Esophagus (tissue), 2 donors: ENCODE results near the gene KMT2D. TPM values are rescaled to one million over a fixed set of nuclear protein-coding genes. Genes with fewer than 3 reads are reported as not detected.

ENCODE experiments used
- H3K27ac ChIP-seq, 2 donors: one replicate each; pipeline ENCODE4 v1.5.1; 2013; ENCODE audit warnings: low read depth in 2 of 2, mild to moderate bottlenecking in 2 of 2, inconsistent platforms in 1 of 2, low read length in 1 of 2, moderate library complexity in 1 of 2
- H3K27me3 ChIP-seq, 2 donors: one replicate each; pipeline ENCODE4 v1.6.1; 2013; ENCODE audit warnings: low read length in 2 of 2, control low read depth in 1 of 2, mild to moderate bottlenecking in 1 of 2; ENCODE audit not compliant: insufficient read depth in 2 of 2, control insufficient read depth in 1 of 2
- H3K36me3 ChIP-seq, 2 donors: one replicate each; pipeline ENCODE4 v1.6.1; 2013; ENCODE audit warnings: low read length in 1 of 2; ENCODE audit not compliant: control insufficient read depth in 2 of 2, insufficient read depth in 2 of 2
- H3K4me1 ChIP-seq, 2 donors: one replicate each; pipeline ENCODE4 v1.6.1; 2013; ENCODE audit warnings: low read length in 1 of 2; ENCODE audit not compliant: control insufficient read depth in 2 of 2, insufficient read depth in 2 of 2
- H3K4me3 ChIP-seq, 2 donors: one replicate each; pipeline ENCODE4 v1.5.1; 2013; ENCODE audit warnings: low read length in 2 of 2, mild to moderate bottlenecking in 2 of 2, low read depth in 1 of 2, moderate library complexity in 1 of 2
- H3K9me3 ChIP-seq, 2 donors: one replicate each; pipeline ENCODE4 v1.6.1; 2013; ENCODE audit warnings: mild to moderate bottlenecking in 2 of 2, low read depth in 1 of 2, low read length in 1 of 2, moderate library complexity in 1 of 2; ENCODE audit not compliant: control insufficient read depth in 2 of 2, insufficient read depth in 1 of 2
- WGBS, 2 donors: extraction: QIAGEN DNeasy Blood & Tissue Kit; methylation state at CpG; one replicate each; pipeline ENCODE4 v1.1.7; 2013; 5-methylcytosine and 5-hydroxymethylcytosine counted together
- polyA plus RNA-seq, 2 donors: library from polyadenylated mRNA; stranded (reverse); fragments of 200-250 nt; gene quantifications; one replicate each; pipeline ENCODE4 v1.2.3, GENCODE V29; 2013
- donor health status: healthy with polysubstance abuse.
- donor health status: Bipolar disorder and iron deficiency.

KMT2D gene
- polyA plus RNA-seq, 2 donors, result 13.2 to 46.6 TPM

DNA sequence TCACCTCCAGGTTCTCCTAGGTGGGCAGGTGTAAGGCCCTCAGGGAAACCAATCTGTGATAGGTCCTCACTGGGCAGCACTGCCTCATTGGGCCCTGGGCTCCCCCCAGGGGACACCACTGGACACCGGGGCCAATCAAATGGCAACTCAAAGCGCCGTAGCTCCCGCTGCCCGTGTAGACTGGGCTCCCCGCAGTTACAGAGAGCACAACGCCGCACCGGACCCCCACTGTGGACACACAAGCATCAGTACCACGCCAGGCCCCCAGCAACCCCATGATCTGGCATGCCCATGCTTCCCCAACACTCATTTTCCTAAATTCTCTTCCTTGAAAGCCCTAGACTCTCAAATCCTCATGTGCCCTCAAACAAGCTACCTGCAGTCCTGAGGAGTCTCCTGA, 6.1 kb downstream of the KMT2D start:
- WGBS, 2 donors, result 91 to 93% methylated on average over 10 of the region's 10 CpGs
- H3K27me3 ChIP-seq, result no peaks in the 10 kb centered on the region
- H3K36me3 ChIP-seq, result peaks cover 14 to 51% of the 10 kb centered on the region in 2 donors
- no peak overlapping the region for H3K27ac ChIP-seq
- H3K4me3 ChIP-seq, result no peak overlapping the region
- H3K4me1 ChIP-seq, result peaks cover 11 to 23% of the 10 kb centered on the region in 2 donors
- H3K9me3 ChIP-seq, result no peaks in the 10 kb centered on the region

DNA sequence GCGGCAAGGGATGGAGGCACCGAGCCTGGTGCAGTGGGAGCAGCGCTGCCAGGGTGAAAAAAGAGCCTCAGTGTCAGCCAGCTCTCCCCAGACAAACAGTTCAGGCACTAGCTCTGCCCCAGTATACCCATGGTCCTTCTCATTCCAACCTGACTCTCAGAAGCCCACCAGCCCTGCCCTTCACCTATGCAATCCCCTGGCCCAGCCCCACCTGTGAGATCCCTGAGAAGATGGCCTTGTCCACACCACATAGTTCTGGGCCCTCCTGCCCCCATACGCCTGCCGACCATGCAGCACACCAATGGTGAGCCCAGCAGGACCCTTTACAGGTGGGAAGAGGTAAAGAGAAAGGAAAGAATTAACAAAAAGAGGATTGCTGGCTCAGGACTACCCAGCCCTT, 6.5 kb downstream of the KMT2D start:
- Histone ChIP-seq H3K36me3 (peaks cover 14 to 54% of the 10 kb centered on the region in 2 donors), H3K4me1 (peaks cover 11 to 23% of the 10 kb centered on the region in 2 donors)
- 93 to 94% methylated on average over 5 of the region's 5 CpGs for WGBS, 2 donors

DNA sequence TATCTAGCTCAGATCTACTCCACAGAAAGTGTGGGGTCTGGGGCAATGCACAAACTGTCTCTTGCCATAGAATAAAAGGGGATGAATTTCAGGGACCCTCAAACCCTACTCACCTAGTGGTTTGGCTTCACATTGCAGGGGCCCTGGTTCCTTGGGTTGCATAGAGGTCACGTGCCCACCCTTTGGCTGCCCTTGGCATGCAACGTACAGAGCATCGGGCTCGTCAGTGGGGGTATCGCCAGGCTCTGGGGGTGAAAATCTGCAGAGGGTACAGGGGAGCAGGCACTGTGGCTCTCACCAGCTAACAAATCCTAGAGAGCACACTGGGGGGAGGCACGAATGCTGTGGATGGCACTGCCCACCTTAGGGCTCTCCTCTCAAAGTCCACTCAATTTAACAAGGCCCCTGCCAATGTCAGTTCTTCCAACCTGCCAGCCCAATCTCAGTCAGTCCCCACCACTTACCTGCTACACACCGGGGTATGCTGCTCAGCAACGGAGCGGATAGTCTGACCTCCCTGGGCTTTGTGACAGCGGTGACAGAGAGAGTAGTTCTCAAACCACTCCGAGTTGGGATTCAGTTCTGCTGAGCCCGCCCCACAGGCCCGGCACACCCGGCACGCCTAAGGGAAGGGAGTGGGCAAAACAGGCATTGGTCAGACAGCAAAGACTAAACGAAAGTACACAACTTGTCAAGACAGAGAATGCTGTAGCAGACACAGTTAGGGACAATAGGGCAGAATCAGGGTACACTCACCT, 8.0 kb downstream of the KMT2D start:
- H3K36me3 ChIP-seq, result peaks cover 23 to 66% of the 10 kb centered on the region in 2 donors
- no peaks in the 10 kb centered on the region for H3K9me3 ChIP-seq
- H3K4me1 ChIP-seq, result peaks cover 3 to 15% of the 10 kb centered on the region in 2 donors
- no peaks in the 10 kb centered on the region for H3K27me3 ChIP-seq
- H3K27ac ChIP-seq, result peak overlapping the region in 1 of 2 donors; percentile 22
- WGBS, 2 donors, result 78 to 81% methylated on average over 16 of the region's 16 CpGs
- H3K4me3 ChIP-seq, result no peak overlapping the region

More for the DNA sequence above, 6.5 kb downstream of the KMT2D start:
- Histone ChIP-seq H3K4me3 (no peak overlapping the region), H3K27ac (no peak overlapping the region), H3K27me3 (no peaks in the 10 kb centered on the region), H3K9me3 (no peaks in the 10 kb centered on the region)

DNA sequence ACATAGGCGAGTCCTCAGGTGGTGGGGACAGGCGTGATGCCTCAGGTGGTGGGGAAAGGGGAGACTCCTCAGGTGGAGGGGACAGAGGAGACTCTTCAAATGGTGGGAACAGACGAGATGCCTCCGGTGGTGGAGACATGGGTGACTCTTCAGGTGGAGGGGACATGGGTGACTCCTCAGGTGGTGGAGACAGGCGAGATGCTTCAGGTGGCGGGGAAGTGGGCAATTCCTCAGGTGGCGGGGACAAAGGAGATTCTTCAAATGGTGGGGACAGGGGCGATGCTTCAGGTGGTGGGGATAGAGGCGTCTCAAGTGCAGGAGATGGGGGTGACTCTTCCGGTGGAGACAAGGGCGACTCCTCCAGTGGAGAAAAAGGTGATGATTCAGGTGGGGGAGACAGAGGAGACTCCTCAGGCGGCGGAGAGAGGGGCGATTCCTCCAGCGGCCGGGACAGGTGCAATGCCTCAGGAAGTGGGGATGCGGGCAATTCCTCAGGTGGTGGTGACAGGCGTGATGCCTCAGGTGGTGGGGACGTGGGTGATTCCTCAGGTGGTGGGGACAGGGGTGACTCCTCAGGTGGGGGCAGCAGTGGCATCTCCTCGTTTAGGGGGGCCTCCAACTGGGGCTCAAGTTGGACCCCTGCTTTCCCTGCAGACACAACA, 8.7 kb downstream of the KMT2D start:
- H3K9me3 ChIP-seq, result no peaks in the 10 kb centered on the region
- no peak overlapping the region for H3K4me3 ChIP-seq
- WGBS, 2 donors, result 91 to 93% methylated on average over 20 of the region's 20 CpGs
- H3K36me3 ChIP-seq, result peaks cover 23 to 68% of the 10 kb centered on the region in 2 donors
- H3K4me1 ChIP-seq, result peaks cover 0 to 13% of the 10 kb centered on the region in 2 donors
- no peaks in the 10 kb centered on the region for H3K27me3 ChIP-seq
- no peak overlapping the region for H3K27ac ChIP-seq

DNA sequence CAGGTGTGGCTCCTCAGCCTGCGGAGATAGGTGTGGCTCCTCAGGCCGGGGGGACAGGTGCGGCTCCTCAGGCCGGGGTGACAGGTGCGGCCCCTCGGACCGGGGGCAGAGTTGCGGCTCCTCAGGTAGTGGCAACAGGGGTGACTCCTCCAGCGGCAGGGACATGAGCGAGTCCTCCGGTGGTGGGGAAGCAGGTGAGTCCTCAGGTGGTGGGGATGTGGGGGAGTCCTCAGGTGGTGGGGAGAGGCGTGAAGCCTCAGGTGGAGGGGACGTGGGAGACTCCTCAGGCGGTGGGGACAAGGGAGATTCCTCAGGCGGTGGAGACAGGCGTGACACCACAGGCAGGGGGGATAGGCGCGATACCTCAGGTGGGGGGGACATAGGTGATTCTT, 9.2 kb downstream of the KMT2D start:
- Histone ChIP-seq H3K27ac (no peak overlapping the region), H3K36me3 (peaks cover 25 to 71% of the 10 kb centered on the region in 2 donors), H3K9me3 (no peaks in the 10 kb centered on the region), H3K4me1 (peaks cover 0 to 13% of the 10 kb centered on the region in 2 donors), H3K27me3 (no peaks in the 10 kb centered on the region), H3K4me3 (no peak overlapping the region)
- 94 to 96% methylated on average over 18 of the region's 18 CpGs for WGBS, 2 donors

DNA sequence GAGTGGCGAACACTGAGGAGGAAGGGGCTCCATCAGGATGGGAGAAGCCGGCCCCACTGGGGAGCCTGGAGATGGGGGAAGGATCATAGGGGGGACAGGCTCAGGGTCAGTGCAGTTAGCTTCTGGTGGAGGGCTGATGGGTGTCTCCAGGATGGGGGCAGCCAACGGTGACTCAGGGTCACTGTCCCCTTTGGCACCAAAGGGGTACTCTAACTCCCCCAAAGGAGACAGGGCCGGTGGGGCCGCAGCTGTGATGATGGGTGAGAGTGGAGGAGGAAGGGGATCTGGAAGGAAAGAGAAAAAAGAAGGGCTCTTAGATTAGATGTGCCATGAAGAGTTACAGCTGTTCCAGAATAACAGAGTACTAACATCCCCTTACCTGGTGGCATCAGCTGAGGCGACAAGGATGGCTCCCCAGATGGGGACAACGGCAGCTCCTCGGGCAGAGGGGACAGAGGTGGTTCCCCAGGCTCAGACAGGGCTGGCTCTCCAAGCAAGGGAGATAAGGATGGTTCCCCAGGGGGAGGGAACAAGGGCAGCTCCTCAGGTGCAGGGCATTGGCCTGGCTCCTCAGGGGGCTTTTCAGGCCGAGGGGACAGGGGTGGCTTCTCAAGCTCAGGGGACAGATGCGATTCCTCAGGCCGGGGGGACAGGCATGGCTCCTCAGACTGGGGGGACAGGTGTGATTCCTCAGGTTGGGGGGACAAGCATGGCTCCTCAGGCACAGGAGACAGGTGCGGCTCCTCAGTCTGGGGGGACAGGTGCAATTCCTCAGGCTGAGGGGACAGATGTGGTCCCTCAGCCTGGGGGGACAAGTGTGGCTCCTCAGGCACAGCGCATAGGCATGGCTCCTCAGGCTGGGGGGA, 9.9 kb downstream of the KMT2D start:
- Histone ChIP-seq H3K4me3 (no peak overlapping the region), H3K27me3 (no peaks in the 10 kb centered on the region), H3K27ac (no peak overlapping the region), H3K4me1 (peaks cover 0 to 9% of the 10 kb centered on the region in 2 donors), H3K9me3 (no peaks in the 10 kb centered on the region), H3K36me3 (peaks cover 31 to 77% of the 10 kb centered on the region in 2 donors)
- 91 to 92% methylated on average over 13 of the region's 13 CpGs for WGBS, 2 donors

DNA sequence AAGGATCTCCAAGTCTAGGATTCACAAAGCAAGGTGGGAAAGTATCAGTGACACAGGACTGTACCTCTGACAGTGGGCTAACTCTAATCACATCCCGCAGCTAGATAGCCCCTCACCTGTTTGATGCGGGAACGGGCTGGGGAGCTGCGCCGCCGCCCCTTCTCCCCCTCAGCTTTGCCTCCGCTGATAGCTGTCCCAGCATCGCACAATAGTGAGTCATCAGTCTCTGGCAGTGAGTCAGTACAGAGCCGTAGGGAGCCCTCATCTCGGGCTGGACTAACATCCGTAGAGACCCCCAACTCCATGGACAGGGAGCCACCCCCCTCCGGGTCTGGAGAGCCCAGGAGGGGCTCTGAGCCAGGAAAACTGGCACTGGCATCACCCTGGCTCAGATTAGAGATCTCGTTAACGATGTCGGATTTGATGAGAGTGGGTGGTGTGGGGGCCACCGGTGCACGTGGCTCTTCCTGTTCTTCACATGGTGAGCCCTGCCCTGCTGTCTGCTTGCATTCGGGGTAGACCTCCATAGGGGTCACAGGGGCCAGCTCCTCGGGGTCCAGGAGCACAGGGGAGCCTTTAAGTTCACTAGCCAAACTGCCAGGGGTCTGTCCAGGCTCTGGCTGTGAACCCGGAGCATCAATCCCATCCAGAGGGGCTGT, 10.9 kb downstream of the KMT2D start:
- Histone ChIP-seq H3K4me3 (no peak overlapping the region), H3K4me1 (peaks cover 0 to 6% of the 10 kb centered on the region in 2 donors), H3K27me3 (no peaks in the 10 kb centered on the region), H3K36me3 (peaks cover 35 to 83% of the 10 kb centered on the region in 2 donors), H3K9me3 (no peaks in the 10 kb centered on the region), H3K27ac (no peak overlapping the region)
- 78 to 82% methylated on average over 20 of the region's 20 CpGs for WGBS, 2 donors

DNA sequence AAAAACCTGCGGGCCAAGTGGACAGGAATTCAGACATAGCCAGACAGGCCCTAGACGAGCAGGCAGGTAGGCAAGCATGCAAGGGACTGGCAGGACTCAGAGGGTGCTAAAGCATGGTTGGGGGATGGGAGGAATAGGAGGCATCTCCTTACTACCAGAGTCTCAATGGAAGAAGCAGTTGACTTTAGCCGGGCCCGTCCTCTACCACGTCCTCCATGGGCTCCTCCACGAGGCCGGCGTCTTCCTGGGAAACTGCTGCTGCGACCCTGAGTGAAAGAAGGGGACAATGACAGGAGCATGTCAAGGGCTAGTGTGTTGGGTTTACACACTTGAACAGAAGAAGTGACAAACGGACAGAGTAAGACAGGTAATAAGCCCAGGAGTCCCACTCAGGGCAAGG, 11.6 kb downstream of the KMT2D start:
- H3K9me3 ChIP-seq, result no peaks in the 10 kb centered on the region
- H3K4me3 ChIP-seq, result no peak overlapping the region
- H3K4me1 ChIP-seq, result peaks cover 0 to 6% of the 10 kb centered on the region in 2 donors
- 89 to 94% methylated on average over 10 of the region's 10 CpGs for WGBS, 2 donors
- no peak overlapping the region for H3K27ac ChIP-seq
- peaks cover 39 to 84% of the 10 kb centered on the region in 2 donors for H3K36me3 ChIP-seq
- no peaks in the 10 kb centered on the region for H3K27me3 ChIP-seq
